ENCODE results near the gene P3H1.
"Not testable (repeated sequence)": the region's sequence is repeated elsewhere in the genome, so short reads cannot be mapped to it uniquely, and the experiment has no call there.

The P3H1 gene

DNA sequence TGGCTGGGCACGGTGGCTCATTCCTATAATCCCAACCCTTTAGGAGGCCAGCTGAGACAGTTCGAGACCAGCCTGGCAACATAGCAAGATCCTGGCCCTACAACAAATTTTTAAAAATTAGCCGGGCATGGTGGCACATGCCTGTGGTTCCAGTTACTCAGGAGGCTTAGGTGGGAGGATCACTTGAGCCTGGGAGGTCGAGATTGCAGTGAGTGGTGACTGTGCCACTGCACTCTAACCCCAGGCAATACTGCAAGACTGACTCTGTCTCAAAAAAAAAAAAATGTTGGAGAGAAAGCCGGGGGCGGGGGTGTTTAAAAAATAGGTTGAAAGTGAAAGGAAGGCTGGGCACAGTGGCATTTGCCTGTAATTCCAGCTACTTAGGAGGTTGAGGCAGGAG, 43.3 kb downstream of the P3H1 start:
- in situ Hi-C loops (cut with MboI; ENCODE audit: low sequenced_read_pairs) = no loop called here
- no peaks in the 10 kb centered on the region for H3K9me3 ChIP-seq
- no peak for DNase-seq (ENCODE audit: low spot score in 2 of 2)

DNA sequence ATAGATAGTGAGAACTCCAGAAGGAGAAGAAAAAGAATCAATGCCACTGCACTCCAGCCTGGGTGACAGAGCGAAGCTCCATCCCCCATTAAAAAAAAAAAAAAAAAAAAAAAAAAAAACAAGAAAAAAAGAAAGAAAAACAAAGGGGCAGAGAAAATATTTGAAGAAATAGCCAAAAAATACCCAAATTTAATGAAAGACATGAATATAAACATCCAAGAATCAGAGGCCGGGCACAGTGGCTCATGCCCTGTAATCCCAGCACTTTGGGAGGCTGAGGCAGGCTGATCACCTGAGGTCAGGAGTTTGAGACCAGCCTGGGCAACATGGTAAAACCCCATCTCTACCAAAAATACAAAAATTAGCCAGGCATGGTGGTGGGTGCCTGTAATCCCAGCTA, 44.4 kb downstream of the P3H1 start:
- H3K9me3 ChIP-seq; in situ Hi-C loops (cut with MboI; ENCODE audit: low sequenced_read_pairs); DNase-seq (ENCODE audit: low spot score in 2 of 2); H3K4me1 ChIP-seq; H3K4me3 ChIP-seq; H3K36me3 ChIP-seq (replicated peaks); H3K27me3 ChIP-seq (ENCODE audit: low read depth): not testable (repeated sequence)

More for the DNA sequence above, 43.3 kb downstream of the P3H1 start:
- Histone ChIP-seq H3K4me3 (no peak overlapping the region), H3K36me3 (replicated peaks) (no peaks in the 10 kb centered on the region), H3K4me1 (no peaks in the 10 kb centered on the region), H3K27me3 (ENCODE audit: low read depth) (no peaks in the 10 kb centered on the region)

DNA sequence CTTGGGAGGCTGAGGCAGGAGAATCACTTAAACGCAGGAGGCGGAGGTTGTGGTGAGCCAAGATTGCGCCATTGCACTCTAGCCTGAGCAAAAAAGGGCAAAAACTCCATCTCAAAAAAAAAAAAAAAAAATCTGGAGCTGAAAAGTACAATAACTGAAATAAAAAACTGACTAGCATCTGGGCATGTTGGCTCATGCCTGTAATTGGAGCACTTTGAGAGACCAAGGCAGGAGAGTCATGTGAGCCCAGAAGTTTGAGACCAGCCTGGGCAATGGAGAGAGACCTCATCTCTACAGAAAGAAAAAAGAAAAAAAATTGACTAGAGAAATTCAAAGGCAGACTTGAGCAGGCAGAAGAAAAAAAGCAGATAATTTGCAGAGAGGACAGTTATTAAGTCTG, 44.9 kb downstream of the P3H1 start:
- no peak for DNase-seq (ENCODE audit: low spot score in 2 of 2)
- Histone ChIP-seq H3K4me1 (no peaks in the 10 kb centered on the region), H3K9me3 (no peaks in the 10 kb centered on the region), H3K27me3 (ENCODE audit: low read depth) (no peaks in the 10 kb centered on the region), H3K36me3 (replicated peaks) (no peaks in the 10 kb centered on the region), H3K4me3 (no peak overlapping the region)
- in situ Hi-C loops (cut with MboI; ENCODE audit: low sequenced_read_pairs) = no loop called here

DNA sequence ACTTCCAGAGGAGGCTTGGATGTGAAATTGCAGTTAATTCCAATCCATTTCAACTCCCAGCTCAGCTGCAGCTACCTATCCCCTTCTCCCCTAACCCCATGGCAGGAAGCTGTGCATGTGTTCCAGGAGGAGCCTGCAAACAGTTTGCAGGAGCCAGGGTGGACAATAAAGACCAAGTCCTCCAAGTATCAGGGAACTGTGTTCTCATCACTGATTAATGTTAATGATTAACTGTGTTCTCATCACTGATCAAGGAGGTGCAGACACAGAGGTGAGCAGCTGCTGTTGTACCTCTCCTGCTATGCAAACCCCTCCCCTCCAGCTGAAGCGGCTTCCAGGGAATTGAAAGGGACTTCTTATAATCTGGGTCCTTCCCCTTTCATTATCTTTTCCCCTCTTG, 46.0 kb downstream of the P3H1 start:
- no peak for DNase-seq (ENCODE audit: low spot score in 2 of 2)
- no peak overlapping the region for H3K4me3 ChIP-seq
- no peaks in the 10 kb centered on the region for H3K4me1 ChIP-seq
- H3K36me3 ChIP-seq (replicated peaks) = no peaks in the 10 kb centered on the region
- in situ Hi-C loops (cut with MboI; ENCODE audit: low sequenced_read_pairs) = no loop called here
- H3K9me3 ChIP-seq = no peaks in the 10 kb centered on the region
- H3K27me3 ChIP-seq (ENCODE audit: low read depth) = no peaks in the 10 kb centered on the region

DNA sequence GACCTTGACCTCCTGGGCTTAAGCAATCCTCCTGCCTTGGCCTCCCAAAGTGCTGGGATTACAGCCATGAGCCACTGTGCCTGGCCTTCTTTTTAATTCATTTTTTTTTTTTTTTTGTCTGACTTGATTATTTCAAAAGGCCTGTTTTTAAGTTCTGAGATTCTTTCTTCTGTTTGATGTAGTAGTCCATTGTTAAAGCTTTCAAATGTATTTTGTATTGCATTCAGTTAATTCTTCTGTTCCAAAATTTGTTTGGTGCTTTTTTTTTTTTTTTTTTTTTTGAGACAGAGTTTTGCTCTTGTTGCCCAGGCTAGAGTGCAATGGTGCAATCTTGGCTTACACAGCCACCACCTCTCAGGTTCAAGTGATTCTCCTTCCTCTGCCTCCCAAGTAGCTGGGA, 52.4 kb downstream of the P3H1 start:
- in situ Hi-C loops (cut with MboI; ENCODE audit: low sequenced_read_pairs); H3K9me3 ChIP-seq; H3K27me3 ChIP-seq (ENCODE audit: low read depth); H3K4me1 ChIP-seq; DNase-seq (ENCODE audit: low spot score in 2 of 2); H3K4me3 ChIP-seq: not testable (repeated sequence)
- peaks cover 21% of the 10 kb centered on the region for H3K36me3 ChIP-seq (replicated peaks)

DNA sequence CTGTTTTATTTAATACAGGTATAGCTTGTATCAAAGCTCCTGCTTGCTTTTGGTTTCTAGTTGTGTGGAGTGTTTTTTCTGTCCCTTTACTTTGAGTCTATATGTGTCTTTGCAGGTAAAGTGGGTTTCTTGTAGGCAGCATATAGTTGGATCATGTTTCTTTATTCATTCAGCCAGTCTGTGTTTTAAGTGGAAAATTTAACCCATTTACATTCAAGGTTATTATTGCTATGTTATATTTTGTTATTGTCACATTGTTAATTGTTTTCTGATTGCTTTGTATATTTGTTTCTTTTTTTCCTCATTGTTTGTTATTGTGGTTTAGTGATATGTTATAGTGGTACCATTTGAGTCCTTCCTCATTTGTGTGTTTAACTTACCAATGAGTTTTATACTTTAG, 53.5 kb downstream of the P3H1 start:
- DNase-seq (ENCODE audit: low spot score in 2 of 2) = no peak
- no peaks in the 10 kb centered on the region for H3K27me3 ChIP-seq (ENCODE audit: low read depth)
- no peaks in the 10 kb centered on the region for H3K9me3 ChIP-seq
- peaks cover 22% of the 10 kb centered on the region for H3K36me3 ChIP-seq (replicated peaks)
- in situ Hi-C loops (cut with MboI; ENCODE audit: low sequenced_read_pairs) = no loop called here
- no peak overlapping the region for H3K4me3 ChIP-seq
- no peaks in the 10 kb centered on the region for H3K4me1 ChIP-seq

DNA sequence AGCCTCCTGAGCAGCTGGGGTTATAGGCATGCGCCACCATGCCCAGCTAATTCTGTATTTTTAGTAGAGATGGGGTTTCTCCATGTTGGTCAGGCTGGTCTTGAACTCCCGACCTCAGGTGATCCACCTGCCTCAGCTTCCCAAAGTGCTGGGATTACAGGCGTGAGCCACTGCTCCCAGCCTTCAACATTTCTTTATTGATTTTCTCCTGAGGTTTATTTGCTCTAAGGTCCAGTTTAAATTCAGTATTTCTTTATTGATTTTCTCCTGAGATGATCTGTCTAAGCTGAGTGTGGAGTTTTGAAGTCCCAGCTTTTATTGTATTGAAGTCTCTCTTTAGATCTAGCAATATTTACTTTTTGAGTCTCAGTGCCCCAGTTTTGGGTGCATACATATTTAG, 54.0 kb downstream of the P3H1 start:
- peaks cover 22% of the 10 kb centered on the region for H3K36me3 ChIP-seq (replicated peaks)
- in situ Hi-C loops (cut with MboI; ENCODE audit: low sequenced_read_pairs); H3K4me3 ChIP-seq; H3K4me1 ChIP-seq; DNase-seq (ENCODE audit: low spot score in 2 of 2); H3K9me3 ChIP-seq; H3K27me3 ChIP-seq (ENCODE audit: low read depth): not testable (repeated sequence)

DNA sequence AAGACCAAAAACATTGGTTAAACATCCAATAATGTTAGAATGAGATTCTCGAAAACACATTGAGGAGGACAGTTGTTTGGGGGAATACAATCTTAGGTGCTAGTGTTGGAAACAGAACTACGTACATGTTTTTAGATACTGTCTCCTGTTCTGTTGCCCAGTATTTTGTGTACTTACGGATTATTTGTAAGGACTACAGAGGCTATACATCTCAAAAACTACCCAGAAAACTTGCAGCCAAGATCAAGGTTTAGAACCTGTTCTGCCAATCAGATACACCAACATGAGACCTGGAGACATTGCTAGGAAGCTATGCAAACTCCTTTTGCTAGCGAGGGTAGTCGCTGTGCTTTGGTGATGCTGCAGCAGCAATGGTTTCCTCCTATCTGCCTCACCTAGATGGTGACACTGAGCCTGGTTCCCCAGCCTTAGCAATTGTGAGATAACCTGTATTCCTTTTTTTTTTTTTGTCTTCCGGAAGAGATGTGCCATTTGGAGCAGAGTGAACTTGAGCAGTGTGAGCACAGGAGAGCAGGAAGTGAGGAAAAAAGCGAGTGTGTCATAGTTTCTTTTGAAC, 62.9 kb downstream of the P3H1 start:
- H3K36me3 ChIP-seq (replicated peaks) = peaks cover 85% of the 10 kb centered on the region
- no peaks in the 10 kb centered on the region for H3K4me1 ChIP-seq
- no peaks in the 10 kb centered on the region for H3K9me3 ChIP-seq
- H3K4me3 ChIP-seq = no peak overlapping the region
- H3K27me3 ChIP-seq (ENCODE audit: low read depth) = no peaks in the 10 kb centered on the region
- no peak for DNase-seq (ENCODE audit: low spot score in 2 of 2)
- in situ Hi-C loops (cut with MboI; ENCODE audit: low sequenced_read_pairs) = no loop called here

DNA sequence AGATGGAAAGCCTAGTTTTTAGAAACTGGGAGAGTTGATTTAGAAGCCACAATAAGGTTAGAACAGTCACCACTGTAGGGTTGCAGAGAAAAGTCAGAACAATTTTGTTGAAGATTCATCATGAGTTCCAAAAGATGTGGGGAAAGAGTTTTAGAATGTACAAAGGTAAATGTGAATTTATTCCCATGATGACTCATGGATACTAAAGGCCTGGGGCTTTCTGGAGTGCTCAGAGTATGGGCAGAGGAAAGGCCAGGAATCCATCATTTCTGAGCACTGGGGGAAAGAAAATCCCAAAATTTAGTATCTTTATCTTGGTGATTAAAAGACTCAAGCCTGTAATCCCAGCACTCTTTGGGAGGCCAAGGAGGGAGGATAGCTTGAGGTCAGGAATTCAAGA, 66.8 kb downstream of the P3H1 start:
- Histone ChIP-seq H3K4me1 (no peaks in the 10 kb centered on the region), H3K9me3 (no peaks in the 10 kb centered on the region), H3K27me3 (ENCODE audit: low read depth) (no peaks in the 10 kb centered on the region), H3K4me3 (no peak overlapping the region), H3K36me3 (replicated peaks) (peaks cover 100% of the 10 kb centered on the region)
- no peak for DNase-seq (ENCODE audit: low spot score in 2 of 2)
- in situ Hi-C loops (cut with MboI; ENCODE audit: low sequenced_read_pairs) = no loop called here

DNA sequence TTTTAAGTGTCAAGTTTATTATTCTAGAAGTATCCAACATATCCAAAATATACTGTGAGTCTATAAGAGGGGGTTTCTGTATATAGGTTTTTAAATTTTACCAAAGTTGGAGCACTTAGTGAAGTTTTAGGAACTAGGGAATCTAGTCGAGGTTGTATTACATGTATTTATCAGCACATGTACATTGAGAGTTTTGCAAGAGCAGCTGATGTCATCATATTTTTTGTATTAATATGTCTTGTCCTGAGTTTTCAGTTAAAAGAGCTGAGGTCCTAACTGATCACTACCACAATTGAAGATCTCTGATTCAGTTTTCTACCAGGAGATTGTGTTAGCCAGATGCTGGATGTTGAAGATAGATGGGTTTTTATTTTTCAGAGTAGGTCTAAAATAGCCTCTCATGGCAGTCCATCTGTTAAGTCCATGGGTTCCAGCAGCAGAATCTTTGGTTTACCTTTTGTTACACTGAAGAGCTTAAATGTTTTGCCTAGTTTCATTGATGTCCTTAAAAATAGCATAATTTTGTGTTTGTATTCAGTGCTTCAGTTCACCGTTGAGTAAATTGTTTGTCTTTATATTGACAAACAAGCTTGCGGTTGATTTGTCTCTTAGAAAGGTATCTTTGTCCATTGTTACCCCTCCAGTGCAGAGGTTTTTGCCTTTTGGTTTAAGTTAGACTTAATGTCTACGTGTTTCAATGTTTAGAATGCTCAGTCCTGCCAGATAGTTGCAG, 68.6 kb downstream of the P3H1 start:
- Histone ChIP-seq H3K4me1 (no peaks in the 10 kb centered on the region), H3K9me3 (no peaks in the 10 kb centered on the region), H3K36me3 (replicated peaks) (peaks cover 100% of the 10 kb centered on the region), H3K4me3 (no peak overlapping the region), H3K27me3 (ENCODE audit: low read depth) (no peaks in the 10 kb centered on the region)
- in situ Hi-C loops (cut with MboI; ENCODE audit: low sequenced_read_pairs) = no loop called here
- no peak for DNase-seq (ENCODE audit: low spot score in 2 of 2)

Measured in HAP-1 (cell line).